Liver (tissue), 3 donors: ENCODE results near the gene CPT1B.

Experiments
- CTCF ChIP-seq: fragments of 150-350 bp; IDR thresholded peaks from 2 replicates; pipeline ENCODE4 v1.5.1; 2017; ENCODE audit warnings: improper control_type of control experiment, low read depth, low read length; ENCODE audit not compliant: missing input control
- EGR1 ChIP-seq, 2 donors: IDR thresholded peaks; 2 replicates each; pipeline ENCODE4 v1.6.1; 2016 to 2018; ENCODE audit warnings: antibody characterized with exemption in 2 of 2, low read depth in 2 of 2
- MAX ChIP-seq: IDR thresholded peaks from 2 replicates; pipeline ENCODE4 v1.6.1; 2016; ENCODE audit warnings: antibody characterized with exemption
- RAD21 ChIP-seq, 2 donors: IDR thresholded peaks; 2 replicates each; pipeline ENCODE4 v1.6.1; 2016; ENCODE audit warnings: antibody characterized with exemption in 2 of 2, mild to moderate bottlenecking in 2 of 2
- REST ChIP-seq: IDR thresholded peaks from 2 replicates; pipeline ENCODE4 v1.6.1; 2016; ENCODE audit warnings: antibody characterized with exemption, mild to moderate bottlenecking
- YY1 ChIP-seq: IDR thresholded peaks from 2 replicates; pipeline ENCODE4 v1.6.1; 2016; ENCODE audit warnings: antibody characterized with exemption, mild to moderate bottlenecking
- ZBTB33 ChIP-seq: IDR thresholded peaks from 2 replicates; pipeline ENCODE4 v1.6.1; 2016; ENCODE audit warnings: antibody characterized with exemption
- donor health status: healthy.
- donor health status: healthy.

- TF ChIP-seq CTCF: no peak
- TF ChIP-seq ZBTB33: no peak
- TF ChIP-seq EGR1 (IDR thresholded peaks at IDR 0.05; ENCODE audit: low read depth in 2 of 2): no peak
- no peak for TF ChIP-seq REST
- no peak for TF ChIP-seq YY1
- TF ChIP-seq RAD21 (IDR thresholded peaks at IDR 0.05): no peak
- no peak for TF ChIP-seq MAX
These were observed 33.9 kb upstream of the CPT1B start for GRCh38 chr22:50612168-50612527.
